Measurements from ENCODE around the gene CCDC106. TPM values are rescaled to one million over a fixed set of nuclear protein-coding genes. Genes with fewer than 3 reads are reported as not detected.

The CCDC106 gene
- total RNA-seq, 2 experiments from 2014 or later: 29.0 to 30.1 TPM

- no peak for DNase-seq (ENCODE audit: low spot score)
- Histone ChIP-seq H3K4me1 (ENCODE audit: insufficient read depth, low read length, poor library complexity, severe bottlenecking) (peaks cover 17% of the 10 kb centered on the region), H3K9me3 (ENCODE audit: low read length) (no peaks in the 10 kb centered on the region), H3K9me2 (ENCODE audit: insufficient read depth, low read length) (no peaks in the 10 kb centered on the region), H3K79me2 (ENCODE audit: insufficient read depth, low read depth, low read length) (peaks cover 36% of the 10 kb centered on the region), H2AFZ (ENCODE audit: low read length) (no peak overlapping the region), H3K27ac (ENCODE audit: low read depth, low read length, poor library complexity, severe bottlenecking) (no peak overlapping the region), H3K4me3 (ENCODE audit: low read depth, low read length, poor library complexity, severe bottlenecking) (no peak overlapping the region), H3K4me2 (ENCODE audit: low read length) (no peak overlapping the region), H3K36me3 (ENCODE audit: insufficient read depth, low read length) (peaks cover 95% of the 10 kb centered on the region), H4K20me1 (ENCODE audit: insufficient read depth, low read length) (no peaks in the 10 kb centered on the region; the same call in 1 of the 2 replicates)
- ChIA-PET CTCF (ENCODE audit: unreplicated experiment) (interaction anchor here (0.6 kb wide), 1 partner anchor 187 kb away, joined by 3 read pairs; no protein-coding TSS in a partner anchor), POLR2A (no interaction called here)
- intact Hi-C loops (cut with micrococcal nuclease; ENCODE audit: unreplicated experiment): no loop called here
- TF ChIP-seq EZH2phosphoT487 (IDR thresholded peaks at IDR 0.05; ENCODE audit: borderline replicate concordance, low read depth, low read length): no peak
- no peak for TF ChIP-seq CTCF (conservative IDR thresholded peaks at IDR 0.05; ENCODE audit: low read length)
- BruUV-seq (replicated peaks): no TSS peak
These were observed 22.5 kb downstream of the CCDC106 start for GRCh38 chr19:55670280-55671053.

GRCh38 chr19:55671054-55671378 lies 23.0 kb downstream of the CCDC106 start:
- H3K4me1 ChIP-seq (ENCODE audit: insufficient read depth, low read length, poor library complexity, severe bottlenecking): peaks cover 17% of the 10 kb centered on the region
- no TSS peak for BruUV-seq (replicated peaks)
- no peaks in the 10 kb centered on the region for H3K9me3 ChIP-seq (ENCODE audit: low read length)
- ChIA-PET POLR2A (no interaction called here), CTCF (ENCODE audit: unreplicated experiment) (interaction anchor here (0.6 kb wide), 1 partner anchor 186 kb away, joined by 3 read pairs; no protein-coding TSS in a partner anchor)
- intact Hi-C loops (cut with micrococcal nuclease; ENCODE audit: unreplicated experiment): no loop called here
- H3K27ac ChIP-seq (ENCODE audit: low read depth, low read length, poor library complexity, severe bottlenecking): no peak overlapping the region
- H2AFZ ChIP-seq (ENCODE audit: low read length): no peak overlapping the region
- H3K9me2 ChIP-seq (ENCODE audit: insufficient read depth, low read length): no peaks in the 10 kb centered on the region
- H3K4me3 ChIP-seq (ENCODE audit: low read depth, low read length, poor library complexity, severe bottlenecking): no peak overlapping the region
- no peak for TF ChIP-seq EZH2phosphoT487 (IDR thresholded peaks at IDR 0.05; ENCODE audit: borderline replicate concordance, low read depth, low read length)
- no peak overlapping the region for H3K4me2 ChIP-seq (ENCODE audit: low read length)
- H4K20me1 ChIP-seq (ENCODE audit: insufficient read depth, low read length): no peaks in the 10 kb centered on the region; the same call in none of the 2 replicates
- peaks cover 41% of the 10 kb centered on the region for H3K79me2 ChIP-seq (ENCODE audit: insufficient read depth, low read depth, low read length)
- peaks cover 95% of the 10 kb centered on the region for H3K36me3 ChIP-seq (ENCODE audit: insufficient read depth, low read length)
- DNase-seq (ENCODE audit: low spot score): no peak

GRCh38 chr19:55672418-55672817 lies 24.4 kb downstream of the CCDC106 start:
- intact Hi-C loops (cut with micrococcal nuclease; ENCODE audit: unreplicated experiment): no loop called here
- Histone ChIP-seq H3K4me3 (ENCODE audit: low read depth, low read length, poor library complexity, severe bottlenecking) (no peak overlapping the region), H3K9me2 (ENCODE audit: insufficient read depth, low read length) (no peaks in the 10 kb centered on the region), H3K4me1 (ENCODE audit: insufficient read depth, low read length, poor library complexity, severe bottlenecking) (peaks cover 28% of the 10 kb centered on the region), H4K20me1 (ENCODE audit: insufficient read depth, low read length) (no peaks in the 10 kb centered on the region; the same call in none of the 2 replicates), H2AFZ (ENCODE audit: low read length) (no peak overlapping the region), H3K9me3 (ENCODE audit: low read length) (no peaks in the 10 kb centered on the region), H3K79me2 (ENCODE audit: insufficient read depth, low read depth, low read length) (peaks cover 50% of the 10 kb centered on the region), H3K27ac (ENCODE audit: low read depth, low read length, poor library complexity, severe bottlenecking) (no peak overlapping the region), H3K4me2 (ENCODE audit: low read length) (no peak overlapping the region), H3K36me3 (ENCODE audit: insufficient read depth, low read length) (peaks cover 94% of the 10 kb centered on the region)
- DNase-seq (ENCODE audit: low spot score): no peak
- ChIA-PET POLR2A (no interaction called here), CTCF (ENCODE audit: unreplicated experiment) (no interaction called here)
- TF ChIP-seq CTCF (conservative IDR thresholded peaks at IDR 0.05; ENCODE audit: low read length): no peak
- no peak for TF ChIP-seq EZH2phosphoT487 (IDR thresholded peaks at IDR 0.05; ENCODE audit: borderline replicate concordance, low read depth, low read length)
- no TSS peak for BruUV-seq (replicated peaks)

All from OCI-LY7 (cell line).